NCI-H2107 (cell line): ENCODE results near the gene RNU4-1.
"Not testable (repeated sequence)": the region's sequence is repeated elsewhere in the genome, so short reads cannot be mapped to it uniquely, and the experiment has no call there.

ENCODE experiments used
- DNase-seq: peaks from one replicate; lab custom pipeline; 2025; lab: John Stamatoyannopoulos, UW

RNU4-1 gene

GRCh38 chr12:120258323-120258896 lies 34.6 kb downstream of the RNU4-1 start:
- no peak for DNase-seq

GRCh38 chr12:120257041-120257821 lies 35.8 kb downstream of the RNU4-1 start:
- no peak for DNase-seq

- no peak for DNase-seq
Measured at GRCh38 chr12:120254809-120255208, 38.2 kb downstream of the RNU4-1 start.

GRCh38 chr12:120253313-120253712 lies 39.7 kb downstream of the RNU4-1 start:
- DNase-seq: not testable (repeated sequence)

GRCh38 chr12:120252071-120252906 lies 40.7 kb downstream of the RNU4-1 start:
- DNase-seq: no peak

GRCh38 chr12:120251364-120252070 lies 41.5 kb downstream of the RNU4-1 start:
- DNase-seq: not testable (repeated sequence)

GRCh38 chr12:120249875-120250795 lies 42.9 kb downstream of the RNU4-1 start:
- DNase-seq: no peak

- DNase-seq: no peak
Measured at GRCh38 chr12:120249266-120249874, 43.7 kb downstream of the RNU4-1 start.

- DNase-seq: no peak
Measured at GRCh38 chr12:120247621-120248030, 45.4 kb downstream of the RNU4-1 start.

- no peak for DNase-seq
Measured at GRCh38 chr12:120247183-120247582, 45.9 kb downstream of the RNU4-1 start.

GRCh38 chr12:120246705-120247104 lies 46.3 kb downstream of the RNU4-1 start:
- DNase-seq: not testable (repeated sequence)
